HG03520 (cell line): ENCODE results near the gene CD69.

Experiments used
- ATAC-seq: cut with Tn5 transposase; IDR thresholded peaks from one replicate; pipeline ENCODE4 v1.9.1; 2021; ENCODE audit warnings: mild to moderate bottlenecking, moderate library complexity; ENCODE audit not compliant: unreplicated experiment

The CD69 gene

DNA sequence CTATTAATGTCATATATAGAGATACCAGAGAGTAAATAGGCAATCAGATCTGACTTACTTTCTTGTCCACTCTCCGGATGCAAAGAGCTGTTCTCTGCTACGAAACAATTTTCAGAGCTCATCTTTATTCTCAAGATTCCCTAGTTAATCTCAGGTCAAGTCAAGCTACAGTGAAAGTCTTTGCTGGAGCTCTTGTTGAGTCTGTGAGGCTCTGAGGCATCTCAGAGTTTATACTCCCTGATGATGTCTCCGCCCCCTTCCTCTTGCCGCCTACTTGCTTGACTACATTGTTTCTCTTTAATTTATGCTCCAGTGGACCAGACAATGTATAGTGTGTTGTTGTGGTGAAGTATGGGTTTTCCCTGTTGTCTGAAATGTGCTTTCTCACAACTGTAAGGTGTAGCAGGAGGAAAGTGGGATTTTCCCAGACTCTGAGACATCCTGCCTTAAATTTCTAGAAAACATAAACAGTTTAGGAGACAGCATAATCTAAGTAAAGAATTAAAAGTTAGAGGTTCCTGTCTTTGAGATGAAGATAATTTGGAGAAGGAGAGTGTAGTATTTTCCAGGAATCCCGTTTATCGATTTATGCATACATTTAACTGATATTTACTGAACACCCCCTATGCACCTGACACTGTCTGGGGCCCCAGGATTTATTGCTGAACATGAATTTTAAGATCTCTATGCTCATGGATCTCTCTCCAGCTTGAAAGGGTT lies at the start of gene CD69:
Gene CD69 (minus strand): TSS at position 203 of the 720 bp plus-strand sequence. CDS start 81 bp downstream, at position 122.
- peak; percentile 28 for ATAC-seq

DNA sequence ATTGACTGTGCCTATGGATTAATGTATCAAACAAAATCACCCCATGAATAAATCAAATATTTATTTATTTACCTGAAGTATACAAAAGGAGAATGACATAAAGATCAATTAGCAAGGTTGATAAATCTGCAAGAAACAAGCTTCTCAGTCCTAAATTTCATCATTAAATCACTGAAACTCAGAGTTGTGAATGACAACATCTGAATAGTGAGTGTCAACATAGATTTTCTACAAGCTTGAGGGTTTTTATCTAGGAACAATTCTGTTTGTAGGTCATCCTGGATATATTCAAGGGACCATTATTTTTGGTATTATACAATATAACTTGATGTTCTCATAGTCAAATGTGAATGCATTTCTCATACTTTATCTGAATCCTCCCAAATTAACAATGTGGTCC lies 49.2 kb upstream of the CD69 start:
- no peak for ATAC-seq

DNA sequence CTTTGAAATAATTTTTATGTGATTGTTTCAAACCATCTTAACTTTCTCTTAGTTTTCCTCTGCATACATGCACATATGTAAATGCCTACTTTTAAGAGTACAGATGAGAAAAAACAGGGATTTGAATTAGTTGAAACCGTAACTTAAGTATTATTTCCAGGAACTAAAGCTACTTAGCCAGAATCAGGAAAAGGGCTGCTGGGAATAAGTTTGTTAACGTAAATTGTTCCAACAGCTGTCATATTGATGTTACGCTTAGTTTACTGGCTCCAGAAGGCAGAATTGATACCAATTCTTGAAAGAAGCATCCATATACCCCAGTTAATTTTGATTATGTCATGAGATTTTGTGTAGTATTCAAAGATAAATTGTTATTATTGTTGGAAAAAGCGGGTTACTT lies 48.6 kb upstream of the CD69 start:
- ATAC-seq: no peak

DNA sequence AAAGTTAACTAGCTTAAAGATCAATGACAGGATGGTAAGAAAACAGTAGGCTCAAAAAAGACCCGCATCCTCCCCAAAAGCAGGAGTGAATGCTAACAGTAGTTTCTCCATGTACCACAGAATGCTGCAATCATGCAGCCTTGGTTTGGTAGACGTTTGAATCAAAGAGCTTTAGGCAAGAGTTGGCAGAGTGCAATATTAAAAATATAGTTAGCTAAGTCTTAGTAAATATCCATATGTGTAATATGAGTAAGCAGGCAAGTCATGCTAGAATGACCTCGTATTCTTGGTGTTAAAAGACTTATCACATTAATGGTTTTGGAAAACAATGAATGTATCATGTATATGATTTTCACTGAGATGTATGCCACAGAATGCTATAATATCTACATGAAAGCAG lies 47.8 kb upstream of the CD69 start:
- ATAC-seq: no peak

DNA sequence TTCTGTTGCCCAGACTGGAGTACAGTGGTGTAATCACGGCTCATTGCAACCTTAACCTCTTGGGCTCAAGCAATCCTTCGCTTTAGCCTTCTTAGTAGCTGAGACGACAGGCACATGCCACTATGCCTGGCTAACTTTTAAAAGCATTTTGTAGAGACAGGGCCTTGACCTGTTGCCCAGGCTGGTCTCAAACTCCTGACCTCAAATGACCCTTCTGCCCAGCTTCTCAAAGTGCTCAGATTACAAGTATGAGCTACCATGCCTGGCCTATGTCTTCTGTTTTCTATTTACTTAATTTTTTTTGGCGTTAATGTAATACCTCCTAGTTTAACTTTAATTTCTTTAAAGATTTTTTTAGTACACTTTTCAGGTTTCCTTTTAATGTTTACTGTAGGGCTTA lies 46.0 kb upstream of the CD69 start:
- no peak for ATAC-seq

DNA sequence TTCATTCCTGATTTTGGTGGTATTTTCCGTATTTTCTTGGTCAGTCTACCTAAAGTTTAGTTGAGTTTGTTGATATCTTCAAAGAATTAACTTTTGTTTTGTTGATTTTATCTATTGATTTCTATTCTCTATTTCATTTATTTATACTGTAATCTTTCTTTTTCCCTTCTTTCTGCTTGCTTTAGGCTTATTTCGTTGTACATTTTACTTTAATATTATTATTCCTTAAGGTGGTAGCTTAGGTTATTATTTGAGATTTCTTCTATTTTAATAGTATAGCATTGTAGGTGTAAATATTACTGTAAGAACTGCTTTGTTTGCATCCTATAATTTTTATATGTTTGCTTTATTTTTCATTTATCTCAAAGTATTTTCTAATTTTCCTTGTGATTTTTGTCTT lies 45.2 kb upstream of the CD69 start:
- ATAC-seq: no peak

DNA sequence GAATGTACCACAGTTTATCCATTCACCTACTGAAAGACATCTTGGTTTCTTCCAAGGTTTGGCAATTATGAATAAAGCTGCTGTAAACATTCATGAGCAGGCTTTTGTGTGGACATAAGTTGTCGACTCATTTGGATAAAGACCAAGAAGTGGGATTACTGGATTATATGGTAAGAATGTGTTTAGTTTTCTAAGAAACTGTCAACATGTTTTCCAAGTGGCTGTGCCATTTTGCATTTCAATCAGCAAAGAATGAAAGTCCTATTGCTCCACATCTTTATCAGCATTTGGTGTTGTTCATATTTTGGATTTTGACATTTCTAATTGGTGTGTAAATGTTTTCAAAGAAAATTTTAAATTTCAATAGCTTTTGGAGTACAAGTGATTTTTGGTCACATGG lies 39.3 kb upstream of the CD69 start:
- no peak for ATAC-seq

DNA sequence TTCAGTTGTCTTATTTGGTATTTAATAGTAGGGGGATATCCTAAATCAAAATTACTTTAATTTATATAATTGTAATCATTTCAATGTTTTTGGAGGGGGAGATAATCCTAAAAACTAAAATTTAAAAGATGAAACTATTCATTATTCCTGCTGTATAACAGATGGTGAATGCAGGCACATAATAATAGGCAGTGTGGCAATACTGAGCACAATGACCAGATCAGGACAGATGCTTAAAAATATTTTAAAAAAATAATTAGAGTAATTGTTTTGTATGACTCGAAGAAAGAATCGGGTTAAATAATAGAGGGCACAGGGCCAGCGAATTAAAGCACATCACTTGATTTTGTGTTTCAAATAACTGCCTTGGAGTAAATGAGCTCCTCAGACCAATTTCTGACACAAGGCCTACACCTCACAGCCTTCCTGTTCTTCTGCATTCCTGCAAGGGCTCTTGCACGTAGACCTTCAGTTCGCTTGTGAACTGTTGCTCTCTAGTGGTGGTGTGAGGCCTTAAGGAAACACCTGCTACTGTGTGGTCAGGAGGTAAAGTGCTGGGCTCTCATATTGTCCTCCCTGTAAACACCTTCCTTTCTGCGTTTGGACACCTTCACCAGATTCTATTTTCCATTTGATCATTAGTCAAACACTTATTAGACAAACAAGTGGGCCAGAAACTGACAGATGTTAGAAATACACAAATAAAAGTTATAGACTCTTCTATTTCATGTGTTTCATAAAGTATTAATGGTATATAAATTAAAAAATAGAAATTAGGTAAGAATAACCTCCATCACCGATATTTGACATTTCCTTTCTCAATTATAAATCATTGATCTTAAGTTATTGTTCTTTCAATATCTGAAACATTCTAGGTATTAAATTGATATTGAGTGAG lies 37.3 kb upstream of the CD69 start:
- ATAC-seq: peak; percentile 95

DNA sequence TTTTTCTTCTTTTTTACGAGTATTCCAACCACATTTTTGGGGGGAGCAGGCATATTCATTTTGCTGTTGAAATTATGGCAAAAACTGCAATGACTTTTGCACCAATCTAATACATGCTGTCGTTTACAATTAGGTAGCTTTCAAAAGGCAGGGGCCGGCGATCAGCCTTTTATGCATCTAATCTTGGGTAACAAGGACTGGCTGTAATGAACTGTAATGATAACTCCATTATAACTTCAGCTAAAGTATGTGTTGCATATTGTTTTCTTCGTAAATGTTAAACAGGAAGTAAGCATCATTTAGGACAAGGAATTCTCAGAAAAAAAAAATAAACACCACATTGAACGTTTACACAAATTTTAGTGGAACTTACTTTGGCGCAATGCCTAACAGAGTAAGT lies 36.3 kb upstream of the CD69 start:
- ATAC-seq: no peak

DNA sequence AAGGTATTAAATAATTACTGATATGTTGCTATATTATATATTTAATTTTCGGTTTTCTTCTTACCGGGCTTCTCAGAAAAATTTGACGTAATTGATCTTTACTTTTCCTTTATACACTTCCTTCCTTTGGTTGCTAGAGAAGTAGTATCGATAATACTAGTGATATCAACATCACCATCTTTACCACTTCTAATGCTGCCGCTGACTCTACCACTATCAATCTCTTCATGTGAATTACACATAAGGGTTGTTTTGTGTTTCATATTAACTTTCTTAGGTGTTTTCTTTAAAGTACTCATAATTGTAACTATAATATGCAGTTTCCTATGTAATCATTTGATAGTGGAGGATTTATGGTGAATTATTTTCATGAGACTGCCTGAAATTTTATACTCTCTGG lies 35.6 kb upstream of the CD69 start:
- no peak for ATAC-seq

DNA sequence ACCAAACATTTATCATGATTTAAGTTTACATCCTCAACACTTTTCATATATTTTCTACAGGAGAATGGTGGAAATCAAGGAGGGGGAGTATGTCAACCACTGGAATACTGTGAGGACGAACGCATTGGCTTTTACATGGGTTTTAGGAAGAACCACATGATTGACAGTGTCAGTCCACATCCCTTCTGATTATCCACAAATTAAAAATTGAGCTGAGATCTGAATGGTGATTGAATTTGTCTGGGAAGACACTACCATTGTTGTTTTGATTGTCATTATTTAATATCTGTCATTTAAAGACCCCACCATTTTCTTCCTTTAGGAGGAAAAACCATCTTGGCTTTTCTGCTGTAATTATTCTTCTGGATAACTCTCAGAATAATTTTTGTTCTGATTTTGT lies 35.2 kb upstream of the CD69 start:
- no peak for ATAC-seq

DNA sequence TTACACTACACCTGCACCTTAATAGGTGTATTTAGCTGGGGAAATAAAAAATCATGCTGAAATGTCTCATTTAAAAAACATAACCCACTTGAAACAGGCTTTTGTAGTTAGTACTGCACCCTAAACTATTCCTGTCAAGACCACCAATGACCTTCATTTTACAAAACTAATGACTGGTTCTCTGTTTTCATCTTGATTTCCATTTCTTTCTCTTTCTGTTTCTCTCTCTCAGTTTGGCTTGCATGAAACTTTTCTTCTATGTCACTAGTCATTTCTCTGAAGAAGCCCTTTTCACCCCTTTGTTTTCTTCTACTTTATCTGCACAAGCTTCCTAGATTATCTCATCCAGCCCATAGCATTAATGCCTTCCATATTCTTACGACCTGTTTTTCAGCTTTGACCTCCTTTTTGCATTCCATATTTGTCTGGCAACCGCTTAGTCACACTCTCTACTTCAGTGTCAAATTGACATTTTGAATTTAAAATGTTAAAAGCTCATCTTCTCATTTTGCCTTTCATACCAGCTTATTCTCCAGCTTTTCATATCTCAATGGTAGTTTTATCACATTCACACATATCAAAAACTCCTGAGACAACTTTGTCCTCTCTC lies 33.9 kb upstream of the CD69 start:
- ATAC-seq: no peak

DNA sequence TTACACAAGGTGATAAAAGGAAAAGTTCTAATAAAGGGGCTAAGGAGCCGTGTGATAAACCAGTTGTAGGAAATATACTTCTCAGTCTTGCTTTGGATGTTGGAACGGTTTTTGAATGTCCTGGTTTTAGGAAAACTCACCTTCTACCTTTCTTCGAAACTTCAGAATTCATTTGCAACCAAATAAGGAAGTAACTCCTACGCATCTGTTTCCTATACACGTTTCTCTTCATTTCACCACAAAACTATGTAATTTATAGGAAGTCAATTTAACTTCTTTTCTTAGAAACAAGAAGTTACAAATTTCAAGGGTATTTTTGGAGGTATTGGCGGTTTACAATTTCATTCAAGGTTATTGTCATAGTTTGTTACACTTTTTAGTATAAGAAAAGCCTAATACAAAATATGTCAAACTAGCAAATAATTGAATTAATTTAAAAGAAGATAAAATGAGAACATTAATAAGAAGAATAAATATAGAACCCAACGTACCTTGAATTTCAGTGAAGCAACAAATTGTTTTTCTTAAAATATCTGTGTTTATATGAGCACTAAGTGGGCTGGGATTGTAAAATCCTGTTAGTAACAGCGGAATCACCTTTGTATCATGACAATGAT lies 33.2 kb upstream of the CD69 start:
- no peak for ATAC-seq

DNA sequence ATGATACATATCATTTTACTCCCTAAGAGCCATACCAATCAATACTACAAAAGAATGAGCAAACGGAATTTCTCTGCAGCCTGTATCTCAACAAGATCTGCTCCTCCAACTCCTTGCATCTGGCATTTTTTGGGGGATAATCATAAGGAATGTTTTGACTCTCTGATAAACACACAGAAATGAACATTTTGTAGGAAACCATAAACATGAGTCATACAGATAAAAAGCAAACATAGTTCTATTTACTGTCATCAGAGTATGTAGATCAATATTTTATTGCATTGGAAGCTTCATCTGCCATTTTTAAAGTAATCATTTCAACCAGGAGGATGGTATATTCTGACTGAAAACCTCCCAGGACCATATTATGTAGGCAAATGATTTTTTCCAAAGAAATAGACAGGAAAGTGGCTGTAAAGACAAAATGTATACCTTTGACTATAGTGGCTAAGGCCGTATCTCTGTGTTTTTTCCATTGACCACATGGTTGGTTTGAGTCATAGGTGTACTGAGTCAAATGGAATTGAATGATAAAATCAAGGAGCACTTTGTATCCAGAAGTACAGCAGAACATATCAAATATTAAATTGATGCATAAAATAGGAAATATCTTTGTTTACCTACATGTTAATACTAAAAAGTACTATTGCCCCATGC lies 32.4 kb upstream of the CD69 start:
- no peak for ATAC-seq

DNA sequence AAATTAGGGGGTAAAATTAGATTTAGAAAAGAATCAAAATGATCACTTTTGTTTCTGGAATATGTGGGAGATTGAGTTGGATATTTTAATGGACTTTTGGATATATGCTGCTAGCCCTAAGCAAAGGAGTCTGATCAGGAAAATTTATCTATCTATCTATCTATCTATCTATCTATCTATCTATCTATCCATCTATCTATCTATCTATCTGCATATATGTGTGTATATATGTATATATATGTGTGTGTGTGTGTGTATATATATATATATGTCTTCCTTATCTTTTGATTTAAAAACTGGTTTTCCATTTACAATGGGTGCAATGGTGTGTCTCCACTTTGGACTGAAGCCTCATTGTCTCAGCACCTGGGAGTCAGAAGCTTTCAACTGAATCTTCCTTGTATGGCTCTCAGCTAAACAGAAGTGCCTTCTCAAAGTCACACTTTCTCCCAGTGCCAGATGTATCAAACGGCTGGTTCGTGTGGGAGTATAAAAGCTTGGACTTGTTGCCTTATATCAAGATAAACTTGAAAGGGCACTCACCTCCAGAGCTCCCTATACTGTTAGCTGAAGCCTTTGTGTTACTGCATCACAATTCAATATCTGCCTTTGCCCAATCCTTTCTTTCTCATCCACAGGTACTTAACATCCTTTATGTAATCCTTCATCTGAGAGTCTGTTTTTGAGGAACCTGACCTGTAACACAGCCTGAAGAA lies 31.6 kb upstream of the CD69 start:
- no peak for ATAC-seq

DNA sequence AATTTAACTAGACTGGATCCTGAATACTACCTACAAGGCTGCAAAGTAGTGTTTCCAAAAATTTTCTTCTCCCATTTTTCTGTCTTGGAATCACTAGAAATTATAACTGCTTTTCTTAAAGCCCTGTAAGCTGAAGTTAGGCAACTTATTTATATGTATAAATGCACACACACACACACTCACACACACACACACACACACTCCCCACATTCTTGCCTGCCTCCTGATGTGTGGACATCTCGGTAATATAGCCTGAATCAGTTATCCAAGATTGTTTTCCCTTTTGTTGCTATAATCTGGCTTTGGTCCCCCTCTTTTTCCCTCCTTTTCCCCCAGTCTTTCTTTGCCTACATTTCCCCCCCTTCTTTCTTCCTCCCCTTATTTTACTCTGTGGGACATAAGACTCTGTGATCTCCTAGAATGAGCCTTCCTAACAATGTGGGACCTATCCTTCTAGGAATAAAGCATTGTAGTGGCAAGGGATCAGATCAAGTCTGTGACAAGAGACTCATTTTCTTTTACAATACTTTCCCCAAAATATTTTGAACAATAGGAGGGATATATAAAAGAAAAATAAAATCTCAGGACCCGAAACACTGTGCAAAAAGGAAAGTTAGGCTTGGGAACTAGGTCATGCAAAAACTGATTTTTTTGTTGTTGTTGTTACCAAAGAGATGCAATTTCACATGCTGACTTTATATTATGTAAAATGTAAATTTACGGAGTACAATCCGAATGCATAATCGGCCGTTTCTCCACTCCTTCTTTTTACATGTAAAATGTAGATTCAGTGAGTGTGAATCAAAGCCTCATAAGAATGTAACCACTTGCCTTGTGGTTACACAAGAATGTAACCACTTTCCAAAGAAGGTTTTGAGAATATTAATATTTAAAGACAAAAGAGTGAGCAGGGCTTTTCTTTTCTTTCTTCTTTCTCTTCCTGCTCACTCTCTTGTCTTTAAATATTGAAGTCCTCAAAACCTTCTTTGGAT lies 26.3 kb upstream of the CD69 start:
- no peak for ATAC-seq

DNA sequence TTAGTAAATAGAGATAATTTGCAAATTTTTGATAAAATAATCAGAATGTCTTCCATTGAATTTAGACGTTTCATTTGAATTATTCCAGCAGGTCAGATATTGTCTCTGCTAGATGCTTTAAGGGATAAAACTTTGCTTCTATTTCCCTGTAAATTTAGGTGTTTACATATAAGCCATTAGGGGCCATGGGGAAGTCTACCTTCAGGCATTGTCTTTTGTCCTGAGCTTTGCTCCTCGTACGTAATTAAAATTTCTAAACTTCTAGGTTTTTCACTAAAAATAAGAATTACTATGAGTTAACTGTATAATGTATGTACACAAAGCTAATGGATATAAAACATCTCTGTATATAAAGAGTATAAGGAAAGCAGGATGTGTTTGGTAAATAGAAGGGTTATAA lies 24.1 kb upstream of the CD69 start:
- no peak for ATAC-seq

DNA sequence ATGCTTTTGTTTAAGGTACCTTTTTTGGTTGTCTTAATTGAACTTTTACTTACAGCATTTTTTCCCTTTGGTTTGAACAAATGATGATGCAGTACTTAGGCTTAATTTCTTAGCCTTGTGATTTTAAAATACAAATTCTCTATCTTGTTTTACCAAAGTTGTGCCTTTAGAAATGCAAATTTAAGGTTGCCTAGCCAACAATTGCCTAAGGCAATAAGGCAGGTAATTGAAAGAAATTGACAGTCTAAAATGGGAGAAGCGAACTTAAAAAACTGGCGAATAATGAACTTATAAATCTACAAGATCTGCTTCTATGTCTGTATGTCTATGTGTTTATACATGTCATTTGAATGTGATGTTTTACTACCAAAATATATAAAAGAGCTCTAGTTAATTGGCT lies 23.6 kb upstream of the CD69 start:
- no peak for ATAC-seq
